Duodenal mucosa (tissue), 2 donors: ENCODE data around the gene CEP72.

Experiments used
- H3K27ac ChIP-seq: one replicate; pipeline ENCODE4 v1.7.0; 2013; ENCODE audit warnings: low read depth, low read length
- H3K27me3 ChIP-seq, 2 donors: one replicate each; pipeline ENCODE4 v1.7.0; 2013; ENCODE audit warnings: low read length in 2 of 2, control low read depth in 1 of 2; ENCODE audit not compliant: insufficient read depth in 2 of 2, control insufficient read depth in 1 of 2
- H3K36me3 ChIP-seq, 2 donors: one replicate each; pipeline ENCODE4 v1.7.0; 2013; ENCODE audit warnings: low read length in 2 of 2, control low read depth in 1 of 2; ENCODE audit not compliant: insufficient read depth in 2 of 2, control insufficient read depth in 1 of 2
- H3K4me1 ChIP-seq, 2 donors: one replicate each; pipeline ENCODE4 v1.7.0; 2013; ENCODE audit warnings: low read length in 2 of 2, control low read depth in 1 of 2; ENCODE audit not compliant: insufficient read depth in 2 of 2, control insufficient read depth in 1 of 2
- H3K4me3 ChIP-seq, 2 donors: one replicate each; pipeline ENCODE4 v1.7.0; 2013; ENCODE audit warnings: low read length in 2 of 2, low read depth in 1 of 2
- H3K9ac ChIP-seq, 2 donors: one replicate each; pipeline ENCODE4 v1.7.0; 2013; ENCODE audit warnings: low read length in 2 of 2, low read depth in 1 of 2
- H3K9me3 ChIP-seq, 2 donors: one replicate each; pipeline ENCODE4 v1.7.0; 2013; ENCODE audit warnings: low read length in 2 of 2, control low read depth in 1 of 2; ENCODE audit not compliant: control insufficient read depth in 1 of 2

Gene CEP72

DNA sequence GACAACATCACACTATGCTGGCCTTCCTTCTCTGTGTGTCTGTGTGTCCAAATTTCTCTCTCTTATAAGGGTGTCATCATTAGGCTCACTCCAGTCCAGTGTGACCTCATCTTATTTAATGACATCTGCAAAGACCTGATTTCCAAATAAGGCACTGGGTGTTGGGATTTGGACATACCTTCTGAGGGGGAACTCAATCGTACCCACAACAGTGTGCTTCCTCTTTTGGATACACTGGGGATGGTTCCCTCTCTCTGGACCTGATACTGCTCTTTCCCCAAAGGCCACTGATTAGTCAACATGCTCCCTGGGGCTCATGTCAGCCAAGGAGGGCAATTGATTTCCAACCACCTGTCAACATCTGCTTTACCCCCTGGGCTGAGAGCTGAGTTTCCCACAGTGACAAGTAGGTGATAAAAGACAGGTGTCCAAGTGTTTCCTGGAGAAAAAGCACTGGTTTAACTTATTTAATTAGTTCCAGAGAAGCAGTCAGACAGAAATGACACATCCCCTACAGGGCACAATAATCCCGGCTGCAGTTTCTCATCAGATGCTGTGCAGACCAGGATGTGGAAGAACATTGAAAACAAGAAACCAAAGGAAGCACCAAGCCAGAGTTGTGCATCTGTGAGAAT, 17.8 kb upstream of the CEP72 start:
- Histone ChIP-seq H3K9ac (no peak overlapping the region), H3K4me1 (peaks cover 0 to 16% of the 10 kb centered on the region in 2 donors), H3K36me3 (no peaks in the 10 kb centered on the region), H3K27me3 (peaks cover 4% of the 10 kb centered on the region in 2 donors), H3K9me3 (no peaks in the 10 kb centered on the region), H3K27ac (no peak overlapping the region), H3K4me3 (no peak overlapping the region)

DNA sequence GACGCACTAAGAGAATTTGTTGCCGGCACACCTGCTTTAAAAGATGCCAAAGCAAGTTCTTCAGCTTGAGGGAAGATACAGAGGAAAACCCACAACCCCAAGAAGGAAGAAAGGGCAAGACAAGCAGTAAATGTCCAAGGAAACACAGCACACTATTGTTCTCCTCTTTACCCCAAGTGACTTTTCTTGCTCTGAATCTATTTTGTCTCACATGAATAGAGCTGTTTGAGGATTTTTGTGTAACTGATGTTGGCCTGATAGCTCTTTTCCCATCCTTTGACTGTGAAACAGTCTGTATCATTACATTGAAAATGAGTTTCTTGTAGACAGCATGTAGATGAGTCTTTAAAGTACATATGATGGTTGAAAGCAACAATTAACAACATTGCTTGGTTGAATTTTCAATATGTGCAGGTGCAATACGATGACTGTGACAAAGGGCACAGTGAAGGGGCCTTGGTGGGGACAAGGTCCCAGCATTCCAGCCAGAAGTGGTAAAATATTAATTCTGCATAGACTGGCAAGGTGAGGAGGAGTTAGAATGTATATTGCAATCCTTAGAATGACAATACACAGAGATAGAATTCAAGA, 16.8 kb upstream of the CEP72 start:
- H3K27ac ChIP-seq: no peak overlapping the region

DNA sequence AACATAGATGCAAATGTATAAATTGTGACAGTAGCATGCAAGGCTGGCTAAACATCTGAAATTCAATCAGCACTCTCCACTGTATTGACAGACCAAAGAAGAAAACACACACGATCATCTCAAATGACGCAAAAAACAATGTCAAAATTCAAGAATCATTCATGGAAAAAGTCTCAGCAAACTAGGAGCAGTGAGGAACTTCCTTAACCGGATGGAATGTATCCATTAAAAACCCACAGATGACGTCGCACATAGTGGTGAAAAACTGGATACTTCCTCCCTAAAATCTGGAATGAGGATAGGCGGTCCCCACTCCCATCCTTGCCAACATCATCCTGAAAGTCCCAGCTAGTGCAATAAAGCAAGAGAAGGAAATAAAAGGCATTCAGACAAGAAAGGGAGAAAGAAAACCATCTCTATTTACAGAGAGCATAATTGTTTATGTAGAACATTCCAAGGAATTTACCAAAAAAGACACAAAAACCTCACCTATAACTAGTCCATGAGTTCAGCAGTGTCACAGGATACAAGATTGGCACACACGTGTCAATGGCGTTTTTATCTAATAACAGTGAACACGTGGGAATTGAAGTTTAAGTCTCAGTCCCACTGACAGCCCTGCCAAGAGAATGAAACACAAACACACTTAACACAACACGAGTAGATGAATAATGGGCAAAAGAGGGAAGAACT, 14.1 kb upstream of the CEP72 start:
- Histone ChIP-seq H3K27me3 (peaks cover 4 to 8% of the 10 kb centered on the region in 2 donors), H3K9me3 (no peaks in the 10 kb centered on the region), H3K4me3 (no peak overlapping the region), H3K27ac (no peak overlapping the region), H3K4me1 (peaks cover 14 to 16% of the 10 kb centered on the region in 2 donors), H3K36me3 (no peaks in the 10 kb centered on the region), H3K9ac (no peak overlapping the region)

More for the DNA sequence above, 16.8 kb upstream of the CEP72 start:
- H3K4me1 ChIP-seq: peaks cover 0 to 16% of the 10 kb centered on the region in 2 donors
- H3K9me3 ChIP-seq: no peaks in the 10 kb centered on the region
- H3K9ac ChIP-seq: no peak overlapping the region
- no peaks in the 10 kb centered on the region for H3K36me3 ChIP-seq
- peaks cover 4% of the 10 kb centered on the region in 2 donors for H3K27me3 ChIP-seq
- no peak overlapping the region for H3K4me3 ChIP-seq

DNA sequence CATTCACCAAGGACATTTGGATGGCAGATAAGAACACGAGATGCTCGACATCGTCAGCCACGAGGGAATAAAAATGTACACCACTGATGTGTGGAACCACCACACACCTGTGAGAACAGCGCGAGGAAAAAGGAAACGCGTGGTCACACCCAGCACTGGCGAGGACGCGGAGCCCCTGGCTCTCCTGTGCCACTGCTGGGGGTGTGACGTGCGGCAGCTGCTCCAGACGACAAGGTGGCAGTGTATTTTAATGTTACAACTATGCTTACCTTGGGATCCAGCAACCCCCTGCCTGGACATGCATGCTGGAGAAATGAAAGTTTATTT, 13.6 kb upstream of the CEP72 start:
- Histone ChIP-seq H3K4me1 (peaks cover 14 to 16% of the 10 kb centered on the region in 2 donors), H3K36me3 (no peaks in the 10 kb centered on the region), H3K27me3 (peaks cover 4 to 5% of the 10 kb centered on the region in 2 donors), H3K4me3 (no peak overlapping the region), H3K9me3 (no peaks in the 10 kb centered on the region), H3K27ac (no peak overlapping the region), H3K9ac (no peak overlapping the region)

DNA sequence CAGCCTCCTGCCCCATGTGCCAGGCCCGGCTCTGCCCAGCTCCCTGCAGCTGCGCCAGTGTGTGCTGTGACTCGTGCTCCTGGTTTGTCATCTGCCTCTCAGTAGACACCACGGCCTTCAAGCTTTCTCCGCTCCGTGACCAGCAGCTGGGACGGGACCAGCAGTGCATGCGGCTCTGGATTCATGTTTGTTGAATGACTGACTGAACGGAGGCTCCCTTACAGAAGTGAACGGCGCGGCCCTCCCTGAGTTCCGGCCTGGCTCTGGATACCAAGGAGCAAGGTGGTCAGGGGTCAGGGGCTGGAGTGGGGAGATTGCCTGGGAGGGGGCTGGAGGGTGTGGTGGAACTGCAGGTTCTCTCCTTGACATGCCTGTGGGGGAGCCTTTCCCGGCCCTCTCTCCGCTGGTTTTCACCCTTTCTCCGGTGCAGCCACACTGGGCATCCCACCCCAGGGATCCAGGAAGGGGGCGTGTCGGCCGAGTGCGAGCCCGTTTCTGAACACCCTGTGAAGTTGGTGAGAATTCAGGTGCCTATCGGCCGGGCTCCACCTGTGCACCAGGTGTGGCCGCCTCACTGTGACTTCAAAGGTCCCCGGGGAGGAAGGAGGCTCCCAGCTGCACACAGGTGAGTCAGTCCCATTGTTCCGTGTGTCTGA, 11.1 kb upstream of the CEP72 start:
- Histone ChIP-seq H3K9ac (no peak overlapping the region), H3K4me1 (peaks cover 10 to 14% of the 10 kb centered on the region in 2 donors), H3K4me3 (no peak overlapping the region), H3K27ac (no peak overlapping the region), H3K27me3 (peaks cover 0 to 4% of the 10 kb centered on the region in 2 donors), H3K36me3 (no peaks in the 10 kb centered on the region), H3K9me3 (no peaks in the 10 kb centered on the region)

DNA sequence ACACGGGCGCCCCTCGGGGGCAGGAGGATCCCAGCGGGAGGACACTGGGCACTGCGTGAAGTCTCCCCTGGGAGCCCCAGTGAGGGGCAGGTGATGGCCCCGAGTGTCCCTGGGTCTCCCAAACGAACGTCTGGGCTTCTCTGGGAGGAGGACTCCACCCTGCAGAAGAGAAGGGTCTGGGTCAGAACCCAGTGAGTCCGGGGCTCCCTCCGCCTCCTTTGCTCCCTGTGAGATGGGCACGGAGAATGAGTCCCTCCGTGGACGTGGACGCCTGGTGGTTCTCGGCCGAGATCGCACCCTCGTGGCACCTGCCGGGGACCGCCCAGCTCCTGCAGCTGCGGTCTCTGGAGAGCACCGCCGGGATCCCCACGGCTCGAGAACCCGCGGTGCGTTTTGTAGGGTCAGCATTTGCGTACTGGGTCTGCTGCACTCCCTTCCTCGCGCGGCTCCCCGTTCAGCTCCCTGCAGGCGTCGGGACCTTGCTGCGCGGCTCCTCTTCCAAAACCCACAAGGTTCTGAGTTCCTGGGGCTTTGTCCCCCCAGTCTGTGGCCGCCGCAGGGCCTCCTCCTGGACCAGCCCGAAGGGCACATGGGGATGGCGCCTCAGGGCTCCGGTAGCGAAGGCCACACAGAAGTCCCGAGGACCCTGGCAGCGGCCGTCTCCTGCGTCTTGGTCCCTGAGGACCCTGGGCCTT, 10.2 kb upstream of the CEP72 start:
- H3K36me3 ChIP-seq: no peaks in the 10 kb centered on the region
- no peak overlapping the region for H3K27ac ChIP-seq
- H3K9me3 ChIP-seq: no peaks in the 10 kb centered on the region
- peak overlapping the region in 1 of 2 donors; percentile 36 for H3K4me3 ChIP-seq
- peak overlapping the region in 1 of 2 donors; percentile 30 for H3K9ac ChIP-seq
- H3K4me1 ChIP-seq: peaks cover 2 to 14% of the 10 kb centered on the region in 2 donors
- peaks cover 0 to 8% of the 10 kb centered on the region in 2 donors for H3K27me3 ChIP-seq

DNA sequence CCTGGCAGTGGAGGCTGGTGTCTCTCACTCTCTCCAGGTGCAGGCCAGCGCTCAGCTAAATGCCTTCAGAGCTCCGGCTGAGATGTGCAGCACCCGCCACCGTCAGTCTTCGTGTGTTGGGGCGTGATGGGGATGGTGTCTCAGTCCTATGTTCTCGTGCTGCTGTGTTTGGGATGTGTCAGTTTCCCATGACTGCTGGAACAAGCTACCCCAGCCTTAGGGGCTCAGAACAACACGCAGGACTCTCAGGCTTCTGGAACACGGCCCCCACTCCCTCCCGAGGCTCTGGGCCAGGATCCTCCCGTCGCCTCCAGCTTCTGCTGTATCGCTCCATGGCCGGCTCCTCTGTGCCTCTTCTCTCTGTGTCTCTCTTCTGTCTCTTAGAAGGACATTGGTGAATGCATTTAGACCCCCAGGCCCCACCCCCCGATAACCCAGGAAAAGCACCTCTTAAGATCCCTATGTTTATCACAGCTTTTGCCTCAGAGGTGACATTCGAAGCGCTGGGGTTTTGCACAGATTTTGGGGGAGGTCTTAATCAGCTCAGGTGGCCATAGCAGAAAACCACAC, 9.6 kb upstream of the CEP72 start:
- H3K27ac ChIP-seq: no peak overlapping the region
- no peaks in the 10 kb centered on the region for H3K36me3 ChIP-seq
- peaks cover 6 to 14% of the 10 kb centered on the region in 2 donors for H3K4me1 ChIP-seq
- peaks cover 0 to 9% of the 10 kb centered on the region in 2 donors for H3K27me3 ChIP-seq
- no peak overlapping the region for H3K4me3 ChIP-seq
- no peak overlapping the region for H3K9ac ChIP-seq
- no peaks in the 10 kb centered on the region for H3K9me3 ChIP-seq

DNA sequence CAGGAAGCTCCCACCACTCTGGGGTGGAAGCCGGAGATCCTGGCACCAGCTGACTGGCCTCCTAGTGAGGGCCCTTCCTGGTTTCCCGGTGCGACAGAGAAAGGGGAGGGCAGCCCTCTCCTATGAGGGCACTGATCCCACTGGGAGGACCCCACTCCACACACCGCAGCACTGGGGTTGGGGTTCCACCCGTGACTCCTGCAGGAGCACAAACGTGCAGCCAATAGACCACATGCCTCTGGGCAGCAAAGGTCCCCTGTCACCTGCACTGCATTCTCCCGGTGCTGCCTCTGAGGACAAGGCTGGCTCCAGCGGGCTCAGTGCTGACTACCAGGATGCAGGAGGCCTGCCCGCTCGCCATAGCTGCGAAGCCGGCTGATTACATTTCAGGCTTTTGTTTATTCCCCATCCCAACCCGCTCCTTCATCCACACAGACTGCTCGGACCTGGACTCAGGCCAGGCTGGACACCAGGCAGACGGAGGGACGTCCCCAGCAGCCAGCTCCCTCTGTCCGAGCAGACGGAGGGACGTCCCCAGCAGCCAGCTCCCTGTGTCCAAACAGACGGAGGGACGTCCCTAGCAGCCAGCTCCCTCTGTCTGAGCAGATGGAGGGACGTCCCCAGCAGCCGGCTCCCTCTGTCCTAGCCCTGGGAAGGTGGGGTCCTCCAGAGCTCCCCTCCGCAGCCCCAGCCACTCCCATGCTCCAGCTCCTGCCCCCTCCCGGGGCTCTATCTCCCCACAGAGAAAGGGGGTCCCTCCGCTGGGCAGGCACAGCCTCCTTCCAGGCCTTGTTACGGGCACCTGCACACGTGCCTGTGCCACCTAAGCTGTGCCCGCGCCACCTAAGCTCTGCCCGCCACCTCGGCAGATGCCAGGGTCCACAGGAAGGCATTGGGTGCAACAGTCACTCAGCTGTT, 8.8 kb upstream of the CEP72 start:
- Histone ChIP-seq H3K9ac (no peak overlapping the region), H3K27ac (no peak overlapping the region), H3K27me3 (peaks cover 0 to 13% of the 10 kb centered on the region in 2 donors), H3K9me3 (no peaks in the 10 kb centered on the region), H3K36me3 (no peaks in the 10 kb centered on the region), H3K4me1 (peaks cover 10 to 19% of the 10 kb centered on the region in 2 donors), H3K4me3 (no peak overlapping the region)

DNA sequence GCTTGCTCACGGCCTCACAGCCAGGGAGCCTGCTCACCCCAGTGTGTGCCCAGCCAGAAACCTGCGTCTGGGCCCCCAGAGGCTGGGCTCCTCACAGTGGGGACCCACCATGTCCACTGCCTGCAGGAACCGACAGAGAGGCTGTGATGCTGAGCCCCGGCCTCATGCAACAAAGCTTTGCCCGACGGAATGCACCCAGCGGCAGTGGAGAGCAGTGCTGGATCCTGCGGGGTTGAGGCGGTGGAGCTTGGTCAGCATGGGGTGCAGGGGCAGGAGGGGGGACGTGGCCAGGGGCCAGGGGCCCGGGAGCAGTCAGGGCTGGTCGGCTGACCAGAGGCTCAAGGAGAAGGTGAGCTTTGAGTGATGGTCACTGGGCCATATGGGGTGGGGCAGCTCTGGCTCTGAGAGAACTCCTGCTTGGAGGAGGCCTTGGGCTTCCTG, 7.7 kb upstream of the CEP72 start:
- Histone ChIP-seq H3K9ac (no peak overlapping the region), H3K4me1 (peaks cover 10 to 19% of the 10 kb centered on the region in 2 donors), H3K27me3 (peaks cover 0 to 13% of the 10 kb centered on the region in 2 donors), H3K9me3 (no peaks in the 10 kb centered on the region), H3K27ac (no peak overlapping the region), H3K36me3 (no peaks in the 10 kb centered on the region), H3K4me3 (no peak overlapping the region)
